Measurements from ENCODE around the gene MAD1L1.

GRCh38 chr7:2000153-2000687 lies 232.5 kb downstream of the MAD1L1 start:
- TF ChIP-seq GATA3 (IDR thresholded peaks at IDR 0.05; ENCODE audit: low read depth, low read length) (no peak), GATA2 (IDR thresholded peaks at IDR 0.05; ENCODE audit: low read depth, low read length) (no peak)
